ENCODE results near the gene LYVE1. TPM values are rescaled to one million over a fixed set of nuclear protein-coding genes. Genes with fewer than 3 reads are reported as not detected.
A peak's percentile ranks its signal among the peaks of the same experiment; 100 is the strongest.
"Not testable (repeated sequence)": the region's sequence is repeated elsewhere in the genome, so short reads cannot be mapped to it uniquely, and the experiment has no call there.

Gene LYVE1, protein sequence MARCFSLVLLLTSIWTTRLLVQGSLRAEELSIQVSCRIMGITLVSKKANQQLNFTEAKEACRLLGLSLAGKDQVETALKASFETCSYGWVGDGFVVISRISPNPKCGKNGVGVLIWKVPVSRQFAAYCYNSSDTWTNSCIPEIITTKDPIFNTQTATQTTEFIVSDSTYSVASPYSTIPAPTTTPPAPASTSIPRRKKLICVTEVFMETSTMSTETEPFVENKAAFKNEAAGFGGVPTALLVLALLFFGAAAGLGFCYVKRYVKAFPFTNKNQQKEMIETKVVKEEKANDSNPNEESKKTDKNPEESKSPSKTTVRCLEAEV
- total RNA-seq (2014; rRNA removed; shearing (Covaris generic)) = not detected in 2 replicates

- DNase-seq (ENCODE audit: low read depth) = no peak
Measured at GRCh38 chr11:10568486-10568941, at the start of gene LYVE1. TSS of gene LYVE1 (minus strand) at chr11:10568665. CDS start at chr11:10568532, 133 bp downstream.

DNA sequence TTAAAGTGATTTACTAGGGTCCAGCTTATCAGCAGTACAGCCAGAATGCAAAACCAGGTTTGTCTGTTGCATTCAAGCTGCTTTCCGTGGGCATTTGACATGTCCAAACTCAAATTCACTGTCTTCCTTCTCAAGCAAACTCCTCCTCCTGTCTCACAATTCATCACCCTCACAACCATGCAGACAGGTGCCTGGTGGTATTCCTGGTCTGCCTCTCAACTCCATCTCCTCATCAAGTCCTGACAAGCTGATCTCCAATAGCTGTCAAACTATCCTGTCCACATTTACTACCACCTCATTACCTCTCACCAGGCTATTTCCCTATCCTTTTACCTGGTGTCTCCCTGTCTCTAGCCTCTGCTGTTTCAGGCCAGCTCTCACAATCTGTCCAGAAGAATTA is 49.1 kb upstream of the LYVE1 start:
- no peak for DNase-seq (ENCODE audit: low read depth)

- no peak for DNase-seq (ENCODE audit: low read depth)
Measured at GRCh38 chr11:10611979-10612862, 43.8 kb upstream of the LYVE1 start.

DNA sequence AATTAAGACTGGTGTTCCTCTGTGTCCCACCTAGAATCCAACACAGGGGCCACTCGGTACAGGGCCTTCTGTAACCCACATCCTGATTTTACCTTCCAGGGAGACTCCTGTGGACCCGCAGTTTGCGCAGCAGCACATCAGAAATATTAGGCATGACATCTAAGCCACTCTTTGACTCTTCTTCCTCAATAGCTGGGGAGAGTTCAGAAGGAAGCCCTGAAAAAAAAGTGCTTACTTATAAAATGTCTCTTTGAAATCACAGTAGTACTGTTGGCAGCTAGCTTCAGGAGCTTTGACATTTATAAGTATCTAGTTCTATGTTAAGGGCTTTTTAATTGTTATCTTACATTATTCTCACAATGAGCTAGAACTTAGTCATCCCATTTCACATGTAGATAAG is 41.2 kb upstream of the LYVE1 start:
- DNase-seq (ENCODE audit: low read depth) = no peak

DNA sequence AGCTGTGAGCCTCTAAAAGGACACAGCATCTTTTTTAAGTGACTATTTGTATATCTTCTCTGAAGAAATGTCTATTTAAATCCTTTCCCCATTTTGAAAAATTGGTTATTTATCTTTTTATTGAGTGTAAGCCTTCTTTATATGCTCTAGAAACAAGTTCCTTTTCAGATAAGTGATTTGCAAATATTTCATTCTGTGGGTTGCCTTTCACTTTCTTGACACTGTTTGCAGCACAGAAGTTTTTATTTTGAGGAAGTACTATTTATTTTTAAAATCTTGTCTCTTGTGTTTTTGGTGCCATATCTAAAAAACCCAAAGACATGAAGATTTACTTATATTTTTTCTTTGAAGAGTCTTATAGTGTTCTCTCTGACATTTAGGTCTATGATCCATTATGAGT is 40.1 kb upstream of the LYVE1 start:
- no peak for DNase-seq (ENCODE audit: low read depth)

DNA sequence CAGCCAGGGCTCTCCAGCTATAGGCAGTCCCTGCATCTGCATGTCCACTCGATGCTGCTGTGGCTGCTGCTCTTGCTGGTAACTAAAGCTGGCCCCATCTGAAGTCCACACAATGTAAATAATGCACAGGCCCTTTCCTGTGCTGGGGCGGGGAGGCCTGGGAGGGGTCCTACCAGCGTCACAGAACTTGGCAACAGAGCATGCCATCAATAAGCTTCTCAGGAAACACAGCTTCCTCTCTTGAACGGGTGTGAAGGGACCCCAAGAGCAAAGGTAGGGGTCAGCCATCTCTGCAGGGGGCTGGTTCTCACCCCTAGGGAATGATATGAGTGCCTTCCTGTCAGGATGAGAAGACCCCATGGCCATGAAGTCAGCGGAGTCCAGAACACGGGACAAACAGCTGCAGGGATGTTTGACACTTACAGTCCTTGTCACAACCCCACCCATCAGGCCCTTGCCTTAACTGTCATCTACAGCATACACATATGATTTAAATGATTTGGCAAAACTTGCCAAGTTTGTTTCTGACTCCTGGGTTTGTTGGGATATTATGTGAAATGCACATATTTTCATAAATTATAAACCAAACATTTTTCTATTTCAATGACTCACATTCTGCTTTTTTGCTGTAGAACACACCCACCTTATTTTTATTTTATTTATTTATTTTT is 39.1 kb upstream of the LYVE1 start:
- DNase-seq (ENCODE audit: low read depth) = no peak

GRCh38 chr11:10606536-10607208 is 38.2 kb upstream of the LYVE1 start:
- peak; percentile 29 for DNase-seq (ENCODE audit: low read depth)

- DNase-seq (ENCODE audit: low read depth) = peak; percentile 50
Measured at GRCh38 chr11:10605941-10606381, 37.5 kb upstream of the LYVE1 start.

GRCh38 chr11:10604798-10605197 is 36.3 kb upstream of the LYVE1 start:
- no peak for DNase-seq (ENCODE audit: low read depth)

- DNase-seq (ENCODE audit: low read depth) = no peak
Measured at GRCh38 chr11:10604340-10604748, 35.9 kb upstream of the LYVE1 start.

DNA sequence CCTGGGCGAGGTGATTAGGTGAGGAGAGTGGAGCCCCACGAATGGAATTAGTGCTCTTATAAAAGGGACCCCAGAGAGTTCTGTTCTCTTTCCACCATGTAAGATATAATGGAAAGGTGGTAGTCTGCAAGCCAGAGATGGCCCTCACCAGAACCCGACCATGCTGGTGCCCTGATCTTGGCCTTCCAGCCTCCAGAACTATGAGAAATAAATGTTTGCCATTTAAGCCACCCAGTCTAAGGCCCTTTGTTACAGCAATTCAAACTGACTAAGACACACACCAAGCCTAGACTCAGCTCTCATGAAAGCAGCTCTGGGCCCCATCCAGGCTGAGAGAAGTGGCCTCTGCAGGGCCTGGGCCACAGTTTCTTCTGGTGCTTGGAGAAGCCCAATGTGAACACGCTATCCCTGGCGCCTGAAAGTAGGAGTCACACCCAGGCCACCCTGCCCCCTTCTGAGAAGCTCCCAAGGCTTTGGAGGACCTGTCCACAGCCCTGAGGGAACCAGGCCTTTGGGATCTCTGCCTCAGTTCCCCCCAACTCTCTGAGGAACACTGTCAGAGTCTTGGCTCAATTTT is 35.3 kb upstream of the LYVE1 start:
- DNase-seq (ENCODE audit: low read depth) = no peak

GRCh38 chr11:10602945-10603344 is 34.5 kb upstream of the LYVE1 start:
- no peak for DNase-seq (ENCODE audit: low read depth)

DNA sequence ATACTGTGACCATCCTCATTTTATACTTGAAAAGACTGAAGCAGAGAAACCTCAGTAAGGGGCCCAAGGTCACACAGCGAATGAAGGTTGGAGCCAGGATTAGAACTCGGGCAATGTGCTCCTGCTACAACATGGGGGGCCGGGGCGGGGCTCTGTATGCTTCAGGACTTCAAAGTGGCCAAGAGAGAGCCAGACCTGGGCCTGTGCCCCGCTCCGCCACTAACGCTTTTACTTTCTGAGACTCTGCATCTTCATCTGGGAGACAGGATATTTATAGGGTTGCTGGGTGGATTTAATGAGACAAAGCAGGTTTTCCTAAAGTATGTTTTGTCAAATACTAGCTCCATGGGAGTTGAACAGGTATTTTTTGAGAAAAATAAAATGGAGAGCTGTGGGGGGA is 33.9 kb upstream of the LYVE1 start:
- DNase-seq (ENCODE audit: low read depth) = no peak

DNA sequence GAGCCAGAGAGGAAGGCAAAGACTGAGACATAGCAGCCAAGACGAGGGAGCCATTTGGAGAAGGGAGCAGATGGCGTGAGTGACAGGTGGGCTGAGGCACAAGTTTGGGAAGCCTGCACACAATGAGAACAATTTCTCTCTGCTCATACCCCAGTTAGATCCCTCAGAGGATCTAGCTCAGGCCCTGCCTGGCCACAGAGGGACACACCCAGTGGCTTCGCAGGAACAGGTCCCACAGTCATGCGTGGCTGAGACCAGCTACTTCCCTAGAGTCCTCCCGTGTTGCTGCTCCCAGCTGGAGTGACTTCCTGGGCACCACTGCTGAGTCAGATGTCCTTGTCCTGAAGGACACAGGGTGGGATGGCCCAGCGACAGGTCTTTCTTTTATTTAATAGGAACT is 33.4 kb upstream of the LYVE1 start:
- DNase-seq (ENCODE audit: low read depth) = no peak

GRCh38 chr11:10600570-10601248 is 32.2 kb upstream of the LYVE1 start:
- no peak for DNase-seq (ENCODE audit: low read depth)

- no peak for DNase-seq (ENCODE audit: low read depth)
Measured at GRCh38 chr11:10599388-10600175, 31.1 kb upstream of the LYVE1 start.

DNA sequence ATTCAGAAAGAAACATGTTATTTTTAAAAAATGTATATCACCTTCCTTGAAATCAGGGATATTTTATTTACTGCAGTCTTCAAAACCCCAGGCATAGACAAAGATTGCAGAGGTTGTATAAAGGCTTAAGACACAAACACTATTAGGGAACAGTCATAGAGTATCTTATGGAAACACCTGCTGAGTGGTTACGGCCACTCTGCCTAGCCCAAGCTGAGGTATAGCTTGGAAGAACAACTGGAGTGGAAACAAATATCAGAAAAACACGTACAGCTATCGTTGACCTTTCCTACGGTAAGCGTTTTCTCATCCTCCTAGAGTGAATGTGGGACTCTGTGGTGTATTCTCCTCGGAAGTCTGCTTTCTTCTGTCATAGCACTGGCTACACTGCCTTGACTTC is 30.4 kb upstream of the LYVE1 start:
- DNase-seq (ENCODE audit: low read depth) = no peak

- no peak for DNase-seq (ENCODE audit: low read depth)
Measured at GRCh38 chr11:10597877-10598351, 29.4 kb upstream of the LYVE1 start.

DNA sequence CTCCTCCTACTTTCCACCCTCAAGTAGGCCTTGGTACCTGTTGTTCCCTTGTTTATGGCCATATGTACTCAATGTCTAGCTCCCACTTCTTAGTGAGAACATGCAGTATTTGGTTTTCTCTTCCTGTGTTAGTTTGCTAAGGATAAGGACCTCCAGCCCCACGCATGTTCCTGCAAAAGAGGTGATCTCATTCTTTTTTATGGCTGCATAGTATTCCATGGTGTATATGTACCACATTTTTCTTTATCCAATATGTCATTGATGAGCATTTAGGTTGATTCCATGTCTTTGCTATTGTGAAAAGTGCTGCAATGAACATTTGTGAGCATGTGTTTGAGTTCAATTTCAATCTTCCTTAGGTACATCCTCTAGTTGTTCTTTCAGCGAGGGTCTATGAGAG is 27.4 kb upstream of the LYVE1 start:
- not testable (repeated sequence) for DNase-seq (ENCODE audit: low read depth)

- DNase-seq (ENCODE audit: low read depth) = no peak
Measured at GRCh38 chr11:10594407-10594806, 25.9 kb upstream of the LYVE1 start.

Measured in Daoy (cell line).